ENCODE measurements around the gene NUP214.
A peak's percentile ranks its signal among the peaks of the same experiment; 100 is the strongest.
"Not testable (repeated sequence)": the region's sequence is repeated elsewhere in the genome, so short reads cannot be mapped to it uniquely, and the experiment has no call there.

Gene NUP214

DNA sequence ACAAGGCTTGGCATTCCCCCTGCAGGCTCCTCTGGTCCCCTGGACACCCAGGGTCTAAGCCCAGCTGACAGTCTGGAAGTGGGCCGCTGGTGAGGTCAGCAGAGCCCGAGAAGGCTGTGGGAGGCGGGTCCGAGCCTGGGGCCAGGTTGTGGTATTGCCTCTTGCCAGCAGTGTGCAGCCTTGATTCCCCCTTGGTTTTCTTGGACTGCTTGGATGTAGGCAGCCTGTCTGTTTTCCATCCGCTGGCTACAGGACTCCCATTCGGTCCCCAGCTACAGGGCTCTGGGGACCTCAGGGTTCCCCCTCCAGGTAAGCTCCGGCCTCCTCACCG is 27.5 kb upstream of the NUP214 start:
- Histone ChIP-seq H3K9me3 (ENCODE audit: insufficient read depth, low read length) (no peaks in the 10 kb centered on the region), H3K9ac (ENCODE audit: insufficient read length, low read depth) (peak overlapping the region; percentile 97), H3K27me3 (ENCODE audit: insufficient read depth, insufficient read length) (no peaks in the 10 kb centered on the region), H3K4me1 (ENCODE audit: insufficient read depth, insufficient read length) (peaks cover 45% of the 10 kb centered on the region), H3K4me3 (ENCODE audit: insufficient read length, low read depth) (peak overlapping the region; percentile 89), H3K36me3 (ENCODE audit: insufficient read depth, insufficient read length, low read length) (peaks cover 33% of the 10 kb centered on the region)
- no peak for DNase-seq (ENCODE audit: low read depth, low spot score)
- TF ChIP-seq ZNF274 (IDR thresholded peaks at IDR 0.05; ENCODE audit: low read depth, low read length) (no peak), SUZ12 (IDR thresholded peaks at IDR 0.05; ENCODE audit: extremely low read depth, insufficient read depth, insufficient read length) (no peak), YY1 (IDR thresholded peaks at IDR 0.05; ENCODE audit: insufficient read depth, insufficient read length) (no peak)

DNA sequence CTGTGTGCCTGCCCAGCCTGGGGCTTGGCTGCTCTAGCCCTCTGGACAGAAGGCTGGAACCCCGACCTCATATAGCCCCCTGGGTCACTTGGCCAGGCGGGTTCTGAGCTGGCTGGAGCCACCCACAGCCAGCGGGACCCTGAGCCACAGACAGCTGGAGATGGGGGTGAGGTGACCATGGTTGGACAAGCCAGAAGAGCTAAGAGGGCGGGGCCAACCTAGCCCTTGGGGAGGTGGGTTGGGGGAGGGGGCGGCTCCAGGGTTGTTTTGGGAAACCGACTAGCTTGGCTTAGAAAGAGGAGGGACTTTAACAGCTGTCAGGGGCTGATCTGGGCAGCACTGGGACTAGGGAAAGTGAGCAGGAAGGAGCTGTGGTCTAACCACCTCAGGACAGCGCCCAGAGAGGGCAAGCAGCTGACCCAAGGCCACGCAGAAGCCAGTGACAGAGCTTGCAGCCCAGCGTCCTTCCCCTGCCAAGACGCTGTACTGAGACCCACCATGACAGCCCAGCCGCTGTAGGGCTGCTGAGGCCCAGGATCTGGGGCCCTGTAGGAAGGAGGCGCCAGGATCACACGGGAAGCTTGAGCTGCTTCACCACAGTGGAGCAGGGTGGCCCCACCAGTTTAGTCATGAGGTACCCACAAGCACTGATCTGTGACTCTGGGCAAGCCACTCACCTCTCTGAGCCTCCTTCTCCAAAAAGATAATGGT is 26.8 kb upstream of the NUP214 start:
- Histone ChIP-seq H3K36me3 (ENCODE audit: insufficient read depth, insufficient read length, low read length) (peaks cover 40% of the 10 kb centered on the region), H3K9ac (ENCODE audit: insufficient read length, low read depth) (peak overlapping the region; percentile 97), H3K4me3 (ENCODE audit: insufficient read length, low read depth) (no peak overlapping the region), H3K9me3 (ENCODE audit: insufficient read depth, low read length) (no peaks in the 10 kb centered on the region), H3K4me1 (ENCODE audit: insufficient read depth, insufficient read length) (peaks cover 47% of the 10 kb centered on the region), H3K27me3 (ENCODE audit: insufficient read depth, insufficient read length) (no peaks in the 10 kb centered on the region)
- TF ChIP-seq YY1 (IDR thresholded peaks at IDR 0.05; ENCODE audit: insufficient read depth, insufficient read length) (no peak), ZNF274 (IDR thresholded peaks at IDR 0.05; ENCODE audit: low read depth, low read length) (no peak), SUZ12 (IDR thresholded peaks at IDR 0.05; ENCODE audit: extremely low read depth, insufficient read depth, insufficient read length) (no peak)
- no peak for DNase-seq (ENCODE audit: low read depth, low spot score)

DNA sequence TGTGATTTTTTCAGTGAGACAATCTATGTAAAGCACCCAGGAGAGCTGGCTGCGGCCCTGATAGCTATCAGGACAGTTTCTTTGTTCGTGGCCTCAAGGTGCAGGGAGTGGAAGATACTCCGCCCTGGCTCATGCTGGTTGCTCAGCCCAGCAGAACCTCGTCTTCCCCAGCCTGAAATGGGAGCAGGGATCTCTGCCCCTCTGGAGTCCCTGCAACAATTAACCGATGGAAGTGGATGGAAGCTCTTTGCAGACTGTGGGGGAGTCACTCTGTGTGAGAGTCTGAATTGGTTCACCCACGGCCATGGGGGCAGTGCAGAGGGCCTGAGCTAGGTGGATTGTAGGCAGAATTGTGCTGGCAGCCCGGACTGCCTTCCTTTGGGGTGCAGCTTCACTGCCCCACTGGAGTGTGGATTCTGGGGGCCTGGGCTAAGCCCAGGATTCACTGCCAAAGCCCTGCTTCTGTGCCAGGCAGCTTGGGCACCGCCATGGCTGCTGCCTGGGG is 26.2 kb upstream of the NUP214 start:
- H3K9me3 ChIP-seq (ENCODE audit: insufficient read depth, low read length) = no peaks in the 10 kb centered on the region
- peaks cover 46% of the 10 kb centered on the region for H3K36me3 ChIP-seq (ENCODE audit: insufficient read depth, insufficient read length, low read length)
- no peak overlapping the region for H3K4me3 ChIP-seq (ENCODE audit: insufficient read length, low read depth)
- no peaks in the 10 kb centered on the region for H3K27me3 ChIP-seq (ENCODE audit: insufficient read depth, insufficient read length)
- DNase-seq (ENCODE audit: low read depth, low spot score) = no peak
- peak overlapping the region; percentile 54 for H3K9ac ChIP-seq (ENCODE audit: insufficient read length, low read depth)
- H3K4me1 ChIP-seq (ENCODE audit: insufficient read depth, insufficient read length) = peaks cover 52% of the 10 kb centered on the region
- TF ChIP-seq SUZ12 (IDR thresholded peaks at IDR 0.05; ENCODE audit: extremely low read depth, insufficient read depth, insufficient read length) = no peak
- no peak for TF ChIP-seq YY1 (IDR thresholded peaks at IDR 0.05; ENCODE audit: insufficient read depth, insufficient read length)
- TF ChIP-seq ZNF274 (IDR thresholded peaks at IDR 0.05; ENCODE audit: low read depth, low read length) = no peak

DNA sequence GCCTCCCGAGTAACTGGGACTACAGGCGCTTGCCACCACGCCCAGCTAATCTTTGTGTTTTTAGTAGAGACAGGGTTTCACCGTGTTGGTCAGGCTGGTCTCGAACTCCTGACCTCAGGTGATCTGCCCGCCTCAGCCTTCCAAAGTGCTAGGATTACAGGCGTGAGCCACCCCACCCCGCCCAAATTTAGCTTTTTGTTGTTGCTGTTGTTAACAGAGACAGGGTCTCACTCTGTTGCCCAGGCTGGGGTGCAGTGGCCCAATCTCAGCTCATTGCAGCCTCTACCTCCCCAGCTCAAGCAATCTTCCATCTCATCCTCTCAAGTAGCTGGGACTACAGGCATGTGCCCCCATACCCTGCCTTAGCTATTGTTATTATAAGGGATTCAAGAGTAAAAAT is 25.5 kb upstream of the NUP214 start:
- not testable (repeated sequence) for DNase-seq (ENCODE audit: low read depth, low spot score); H3K27me3 ChIP-seq (ENCODE audit: insufficient read depth, insufficient read length)
- H3K36me3 ChIP-seq (ENCODE audit: insufficient read depth, insufficient read length, low read length) = peaks cover 49% of the 10 kb centered on the region

DNA sequence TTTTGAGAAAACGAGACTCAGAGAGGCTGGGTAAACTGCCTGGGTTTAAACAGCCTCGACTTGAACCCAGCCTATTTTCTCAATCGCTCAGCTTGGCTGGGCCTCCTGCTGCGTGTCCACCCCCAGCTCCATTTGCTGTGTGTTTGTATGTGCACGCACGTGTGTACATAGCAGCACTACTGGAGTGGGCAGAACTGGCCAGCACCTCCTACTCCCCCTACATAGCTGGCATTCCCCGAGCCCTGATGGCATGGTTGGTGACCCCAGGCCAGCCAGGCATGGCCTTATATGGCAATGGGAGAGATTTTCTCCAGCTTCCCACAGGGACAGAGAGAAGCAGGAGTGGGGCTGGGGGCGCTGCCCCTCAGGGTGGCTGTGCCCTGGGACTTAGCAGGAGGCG is 24.9 kb upstream of the NUP214 start:
- no peaks in the 10 kb centered on the region for H3K27me3 ChIP-seq (ENCODE audit: insufficient read depth, insufficient read length)
- H3K36me3 ChIP-seq (ENCODE audit: insufficient read depth, insufficient read length, low read length) = peaks cover 55% of the 10 kb centered on the region
- H3K9me3 ChIP-seq (ENCODE audit: insufficient read depth, low read length) = no peaks in the 10 kb centered on the region
- DNase-seq (ENCODE audit: low read depth, low spot score) = no peak
- no peak overlapping the region for H3K4me3 ChIP-seq (ENCODE audit: insufficient read length, low read depth)
- TF ChIP-seq SUZ12 (IDR thresholded peaks at IDR 0.05; ENCODE audit: extremely low read depth, insufficient read depth, insufficient read length) = no peak
- peaks cover 44% of the 10 kb centered on the region for H3K4me1 ChIP-seq (ENCODE audit: insufficient read depth, insufficient read length)
- peak overlapping the region; percentile 61 for H3K9ac ChIP-seq (ENCODE audit: insufficient read length, low read depth)

More for the DNA sequence above, 25.5 kb upstream of the NUP214 start:
- H3K4me3 ChIP-seq (ENCODE audit: insufficient read length, low read depth); H3K9me3 ChIP-seq (ENCODE audit: insufficient read depth, low read length); H3K9ac ChIP-seq (ENCODE audit: insufficient read length, low read depth): not testable (repeated sequence)
- H3K4me1 ChIP-seq (ENCODE audit: insufficient read depth, insufficient read length) = peaks cover 48% of the 10 kb centered on the region

DNA sequence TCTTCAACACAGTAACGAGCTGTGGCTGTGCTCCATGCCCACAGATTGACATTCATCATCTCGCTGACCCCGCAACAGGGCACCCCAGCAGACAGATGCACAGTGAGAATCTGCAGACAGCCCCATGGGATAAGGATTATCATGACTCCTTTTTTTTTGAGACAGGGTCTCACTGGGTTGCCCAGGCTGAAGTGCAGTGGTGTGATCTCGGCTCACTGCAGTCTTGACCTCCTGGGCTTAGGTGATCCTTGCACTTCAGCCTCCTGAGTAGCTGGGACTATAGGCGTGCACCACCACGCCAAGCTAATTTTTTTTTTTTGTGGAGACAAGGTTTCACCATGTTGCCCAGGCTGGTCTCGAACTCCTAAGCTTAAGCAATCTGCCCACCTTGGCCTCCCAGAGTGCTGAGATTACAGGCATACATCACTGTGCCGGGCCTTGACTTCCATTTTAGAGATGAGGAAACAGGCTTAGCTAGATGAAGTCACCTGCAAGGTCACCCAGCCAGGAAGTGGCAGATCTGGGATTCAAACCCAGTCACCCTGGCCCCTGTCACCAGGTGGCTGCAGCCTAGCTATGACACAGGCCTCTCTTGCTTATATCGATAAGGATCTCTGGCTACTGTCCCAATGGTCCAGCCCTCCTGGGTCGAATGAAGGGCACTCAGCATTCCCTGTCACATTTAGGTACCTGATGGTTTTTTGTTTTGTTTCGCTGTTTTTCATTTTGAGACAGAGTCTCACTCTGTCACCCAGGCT is 24.0 kb upstream of the NUP214 start:
- no peak for TF ChIP-seq ZNF274 (IDR thresholded peaks at IDR 0.05; ENCODE audit: low read depth, low read length)
- TF ChIP-seq SUZ12 (IDR thresholded peaks at IDR 0.05; ENCODE audit: extremely low read depth, insufficient read depth, insufficient read length) = no peak
- no peak for TF ChIP-seq YY1 (IDR thresholded peaks at IDR 0.05; ENCODE audit: insufficient read depth, insufficient read length)
- DNase-seq (ENCODE audit: low read depth, low spot score) = no peak

DNA sequence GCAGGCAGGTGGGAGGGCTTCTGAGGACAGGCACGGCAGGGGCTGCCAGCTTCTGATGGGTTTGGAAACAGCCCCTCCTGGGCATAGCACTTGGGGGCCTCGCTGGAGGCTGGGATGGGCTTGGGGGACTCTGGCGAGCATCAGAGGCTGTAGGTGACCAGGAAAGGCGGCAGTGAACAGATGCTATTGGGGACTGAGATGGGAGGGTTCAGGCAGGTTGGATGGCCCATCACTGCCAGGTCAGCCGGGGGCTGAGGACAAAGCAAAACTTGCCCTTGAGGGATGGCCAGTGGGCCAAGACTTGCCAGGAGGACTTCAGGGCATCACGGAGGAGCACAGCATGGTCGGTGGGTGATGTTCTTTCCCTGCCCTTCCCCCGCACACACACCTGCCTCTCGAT is 22.4 kb upstream of the NUP214 start:
- H3K9me3 ChIP-seq (ENCODE audit: insufficient read depth, low read length) = no peaks in the 10 kb centered on the region
- TF ChIP-seq YY1 (IDR thresholded peaks at IDR 0.05; ENCODE audit: insufficient read depth, insufficient read length) = no peak
- TF ChIP-seq SUZ12 (IDR thresholded peaks at IDR 0.05; ENCODE audit: extremely low read depth, insufficient read depth, insufficient read length) = no peak
- no peak for TF ChIP-seq ZNF274 (IDR thresholded peaks at IDR 0.05; ENCODE audit: low read depth, low read length)
- H3K4me1 ChIP-seq (ENCODE audit: insufficient read depth, insufficient read length) = peaks cover 38% of the 10 kb centered on the region
- no peaks in the 10 kb centered on the region for H3K27me3 ChIP-seq (ENCODE audit: insufficient read depth, insufficient read length)
- no peak for DNase-seq (ENCODE audit: low read depth, low spot score)
- peaks cover 75% of the 10 kb centered on the region for H3K36me3 ChIP-seq (ENCODE audit: insufficient read depth, insufficient read length, low read length)
- H3K9ac ChIP-seq (ENCODE audit: insufficient read length, low read depth) = peak overlapping the region; percentile 65
- H3K4me3 ChIP-seq (ENCODE audit: insufficient read length, low read depth) = no peak overlapping the region

More for the DNA sequence above, 24.0 kb upstream of the NUP214 start:
- H3K9me3 ChIP-seq (ENCODE audit: insufficient read depth, low read length) = no peaks in the 10 kb centered on the region
- H3K36me3 ChIP-seq (ENCODE audit: insufficient read depth, insufficient read length, low read length) = peaks cover 62% of the 10 kb centered on the region
- no peaks in the 10 kb centered on the region for H3K27me3 ChIP-seq (ENCODE audit: insufficient read depth, insufficient read length)
- H3K4me1 ChIP-seq (ENCODE audit: insufficient read depth, insufficient read length) = peaks cover 43% of the 10 kb centered on the region
- no peak overlapping the region for H3K4me3 ChIP-seq (ENCODE audit: insufficient read length, low read depth)
- peak overlapping the region; percentile 36 for H3K9ac ChIP-seq (ENCODE audit: insufficient read length, low read depth)
